ENCODE measurements around the gene SLC6A11.

Gene SLC6A11

DNA sequence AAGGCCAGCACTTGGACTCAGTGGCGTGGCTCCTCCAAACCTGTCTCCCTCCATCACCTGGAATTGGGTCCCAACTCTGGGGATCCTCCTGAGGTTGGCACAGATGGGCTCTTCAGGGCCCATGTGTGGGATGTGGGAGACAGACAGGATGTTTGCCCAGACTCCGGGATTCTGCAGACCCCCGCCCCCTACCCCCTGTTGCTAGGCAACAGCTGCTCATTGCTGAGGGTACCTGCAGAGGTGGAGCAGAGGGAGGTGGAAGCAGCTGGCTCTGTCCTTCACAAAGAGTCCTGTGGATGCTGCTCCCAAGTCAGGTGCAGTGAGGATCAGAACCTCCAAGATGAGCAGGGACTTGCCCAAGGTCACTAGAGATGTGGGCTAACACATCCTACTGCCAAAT lies 136.5 kb downstream of the SLC6A11 start:
- DNase-seq (ENCODE audit: low read depth): no peak
- TF ChIP-seq, protein P1, sequence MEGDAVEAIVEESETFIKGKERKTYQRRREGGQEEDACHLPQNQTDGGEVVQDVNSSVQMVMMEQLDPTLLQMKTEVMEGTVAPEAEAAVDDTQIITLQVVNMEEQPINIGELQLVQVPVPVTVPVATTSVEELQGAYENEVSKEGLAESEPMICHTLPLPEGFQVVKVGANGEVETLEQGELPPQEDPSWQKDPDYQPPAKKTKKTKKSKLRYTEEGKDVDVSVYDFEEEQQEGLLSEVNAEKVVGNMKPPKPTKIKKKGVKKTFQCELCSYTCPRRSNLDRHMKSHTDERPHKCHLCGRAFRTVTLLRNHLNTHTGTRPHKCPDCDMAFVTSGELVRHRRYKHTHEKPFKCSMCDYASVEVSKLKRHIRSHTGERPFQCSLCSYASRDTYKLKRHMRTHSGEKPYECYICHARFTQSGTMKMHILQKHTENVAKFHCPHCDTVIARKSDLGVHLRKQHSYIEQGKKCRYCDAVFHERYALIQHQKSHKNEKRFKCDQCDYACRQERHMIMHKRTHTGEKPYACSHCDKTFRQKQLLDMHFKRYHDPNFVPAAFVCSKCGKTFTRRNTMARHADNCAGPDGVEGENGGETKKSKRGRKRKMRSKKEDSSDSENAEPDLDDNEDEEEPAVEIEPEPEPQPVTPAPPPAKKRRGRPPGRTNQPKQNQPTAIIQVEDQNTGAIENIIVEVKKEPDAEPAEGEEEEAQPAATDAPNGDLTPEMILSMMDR (IDR thresholded peaks at IDR 0.05; ENCODE audit: insufficient read depth, low read depth, low read length, missing control alignments): no peak

GRCh38 chr3:10954740-10955139 lies 138.7 kb downstream of the SLC6A11 start:
- no peak for DNase-seq (ENCODE audit: low read depth)
- TF ChIP-seq, protein P1 (IDR thresholded peaks at IDR 0.05; ENCODE audit: insufficient read depth, low read depth, low read length, missing control alignments): no peak
- no peak overlapping the region for H3K4me3 ChIP-seq (ENCODE audit: low read length)

More for the DNA sequence above, 136.5 kb downstream of the SLC6A11 start:
- no peak overlapping the region for H3K4me3 ChIP-seq (ENCODE audit: low read length)

DNA sequence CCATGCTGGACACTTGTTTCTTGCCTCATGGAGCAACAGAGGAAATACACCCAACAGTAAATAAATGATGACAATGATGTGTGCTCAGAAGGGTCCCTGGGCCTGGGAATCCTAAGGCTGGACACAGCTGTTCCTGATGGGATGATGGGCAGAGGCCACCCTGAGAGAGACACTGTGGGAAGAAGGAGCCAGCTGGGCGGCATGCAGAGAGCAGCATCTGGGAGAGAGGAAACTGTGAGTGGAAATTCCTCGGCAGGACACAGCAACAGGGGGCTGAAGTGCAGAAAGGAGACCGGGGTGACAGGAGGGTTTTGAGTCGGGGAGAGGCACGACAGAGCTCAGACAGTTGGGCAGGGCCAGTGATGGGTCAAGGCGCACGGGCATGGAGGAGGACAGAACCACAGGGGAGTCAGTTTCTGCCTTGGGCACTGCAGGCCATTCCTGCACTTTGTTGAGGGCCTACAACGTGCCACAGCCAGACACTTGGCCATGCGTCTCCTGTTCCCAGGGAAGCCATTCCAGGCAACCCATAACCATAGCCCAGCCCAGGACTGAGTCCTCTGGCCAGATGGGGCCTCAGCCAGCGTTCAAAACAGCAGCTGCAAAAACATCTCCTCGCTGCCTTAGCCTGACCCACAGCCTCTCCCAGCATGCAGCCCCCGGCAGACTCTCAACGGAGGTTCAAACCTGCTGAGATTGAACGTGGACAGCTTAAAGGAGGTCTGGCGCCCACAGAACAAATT lies 139.9 kb downstream of the SLC6A11 start:
- H3K4me3 ChIP-seq (ENCODE audit: low read length): no peak overlapping the region
- TF ChIP-seq, protein P1 (IDR thresholded peaks at IDR 0.05; ENCODE audit: insufficient read depth, low read depth, low read length, missing control alignments): no peak
- no peak for DNase-seq (ENCODE audit: low read depth)

GRCh38 chr3:10956531-10956930 lies 140.5 kb downstream of the SLC6A11 start:
- TF ChIP-seq, protein P1 (IDR thresholded peaks at IDR 0.05; ENCODE audit: insufficient read depth, low read depth, low read length, missing control alignments): no peak
- DNase-seq (ENCODE audit: low read depth): no peak
- H3K4me3 ChIP-seq (ENCODE audit: low read length): no peak overlapping the region

DNA sequence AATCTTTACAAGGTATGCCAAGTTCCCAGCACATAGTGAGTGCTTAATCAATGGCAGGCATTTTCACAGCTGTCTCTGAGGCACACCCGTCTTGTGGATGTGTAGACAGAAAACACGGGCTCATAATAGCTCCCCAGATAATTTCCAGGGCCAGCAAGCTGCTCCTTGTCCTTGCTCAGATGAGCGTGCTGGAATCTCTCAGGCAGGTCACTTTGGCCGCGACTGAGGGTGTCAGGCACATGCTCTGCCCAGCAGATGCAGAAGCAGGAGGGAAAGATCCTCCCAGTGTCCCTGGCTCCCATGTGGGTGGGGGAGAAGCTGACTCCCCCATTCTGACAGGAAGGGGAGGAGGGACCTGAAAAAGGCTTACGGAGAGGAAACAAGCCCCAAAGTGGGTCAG lies 141.0 kb downstream of the SLC6A11 start:
- TF ChIP-seq, protein P1 (IDR thresholded peaks at IDR 0.05; ENCODE audit: insufficient read depth, low read depth, low read length, missing control alignments): no peak
- no peak for DNase-seq (ENCODE audit: low read depth)
- no peak overlapping the region for H3K4me3 ChIP-seq (ENCODE audit: low read length)

- no peak for DNase-seq (ENCODE audit: low read depth)
- TF ChIP-seq, protein P1 (IDR thresholded peaks at IDR 0.05; ENCODE audit: insufficient read depth, low read depth, low read length, missing control alignments): no peak
- H3K4me3 ChIP-seq (ENCODE audit: low read length): no peak overlapping the region
These were observed 142.1 kb downstream of the SLC6A11 start for GRCh38 chr3:10957976-10958749.

Measured in epithelial cell of esophagus (primary cell).